ENCODE results near the gene PKD1.

Gene PKD1

GRCh38 chr16:2087748-2088631 lies 47.7 kb downstream of the PKD1 start:
- DNase-seq (ENCODE audit: low spot score), result no peak

GRCh38 chr16:2086812-2087747 lies 48.6 kb downstream of the PKD1 start:
- DNase-seq (ENCODE audit: low spot score), result no peak

- DNase-seq (ENCODE audit: low spot score), result no peak
Observed at GRCh38 chr16:2086106-2086742, 49.5 kb downstream of the PKD1 start.

- DNase-seq (ENCODE audit: low spot score), result no peak
Observed at GRCh38 chr16:2085669-2086068, 50.0 kb downstream of the PKD1 start.

GRCh38 chr16:2084895-2085625 lies 50.6 kb downstream of the PKD1 start:
- no peak for DNase-seq (ENCODE audit: low spot score)

GRCh38 chr16:2083876-2084780 lies 51.6 kb downstream of the PKD1 start:
- DNase-seq (ENCODE audit: low spot score), result no peak

- DNase-seq (ENCODE audit: low spot score), result no peak
Observed at GRCh38 chr16:2083409-2083808, 52.3 kb downstream of the PKD1 start.

- no peak for DNase-seq (ENCODE audit: low spot score)
Observed at GRCh38 chr16:2082983-2083364, 52.7 kb downstream of the PKD1 start.

GRCh38 chr16:2082171-2082982 lies 53.3 kb downstream of the PKD1 start:
- no peak for DNase-seq (ENCODE audit: low spot score)

- no peak for DNase-seq (ENCODE audit: low spot score)
Observed at GRCh38 chr16:2081201-2082084, 54.3 kb downstream of the PKD1 start.

GRCh38 chr16:2079991-2080390 lies 55.7 kb downstream of the PKD1 start:
- DNase-seq (ENCODE audit: low spot score), result no peak

GRCh38 chr16:2079311-2079800 lies 56.3 kb downstream of the PKD1 start:
- DNase-seq (ENCODE audit: low spot score), result no peak

GRCh38 chr16:2078691-2079090 lies 57.0 kb downstream of the PKD1 start:
- DNase-seq (ENCODE audit: low spot score), result no peak

GRCh38 chr16:2078096-2078495 lies 57.6 kb downstream of the PKD1 start:
- DNase-seq (ENCODE audit: low spot score), result no peak

GRCh38 chr16:2077696-2078095 lies 58.0 kb downstream of the PKD1 start:
- no peak for DNase-seq (ENCODE audit: low spot score)

- DNase-seq (ENCODE audit: low spot score), result no peak
Observed at GRCh38 chr16:2077016-2077415, 58.7 kb downstream of the PKD1 start.

- DNase-seq (ENCODE audit: low spot score), result no peak
Observed at GRCh38 chr16:2076072-2076865, 59.4 kb downstream of the PKD1 start.

GRCh38 chr16:2075631-2076030 lies 60.1 kb downstream of the PKD1 start:
- DNase-seq (ENCODE audit: low spot score), result no peak
